Measurements from ENCODE around the gene MATN4.

DNA sequence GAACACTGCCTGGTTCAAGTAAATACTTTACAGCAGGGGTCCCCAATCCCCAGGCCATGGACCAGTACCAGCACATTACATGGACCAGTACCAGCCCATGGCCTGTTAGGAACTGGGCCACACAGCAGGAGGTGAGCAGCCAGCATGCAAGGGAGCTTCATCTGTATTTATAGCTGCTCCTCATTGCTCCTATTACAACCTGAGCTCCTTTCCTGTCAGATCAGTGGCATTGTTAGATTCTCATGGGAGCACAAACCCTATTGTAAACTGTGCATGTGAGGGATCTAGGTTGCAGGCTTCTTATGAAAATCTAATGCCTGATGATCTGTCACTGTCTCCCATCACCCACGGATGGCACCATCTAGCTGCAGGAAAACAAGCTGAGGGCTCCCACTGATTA, 13.4 kb downstream of the MATN4 start:
- TF ChIP-seq, protein P1, sequence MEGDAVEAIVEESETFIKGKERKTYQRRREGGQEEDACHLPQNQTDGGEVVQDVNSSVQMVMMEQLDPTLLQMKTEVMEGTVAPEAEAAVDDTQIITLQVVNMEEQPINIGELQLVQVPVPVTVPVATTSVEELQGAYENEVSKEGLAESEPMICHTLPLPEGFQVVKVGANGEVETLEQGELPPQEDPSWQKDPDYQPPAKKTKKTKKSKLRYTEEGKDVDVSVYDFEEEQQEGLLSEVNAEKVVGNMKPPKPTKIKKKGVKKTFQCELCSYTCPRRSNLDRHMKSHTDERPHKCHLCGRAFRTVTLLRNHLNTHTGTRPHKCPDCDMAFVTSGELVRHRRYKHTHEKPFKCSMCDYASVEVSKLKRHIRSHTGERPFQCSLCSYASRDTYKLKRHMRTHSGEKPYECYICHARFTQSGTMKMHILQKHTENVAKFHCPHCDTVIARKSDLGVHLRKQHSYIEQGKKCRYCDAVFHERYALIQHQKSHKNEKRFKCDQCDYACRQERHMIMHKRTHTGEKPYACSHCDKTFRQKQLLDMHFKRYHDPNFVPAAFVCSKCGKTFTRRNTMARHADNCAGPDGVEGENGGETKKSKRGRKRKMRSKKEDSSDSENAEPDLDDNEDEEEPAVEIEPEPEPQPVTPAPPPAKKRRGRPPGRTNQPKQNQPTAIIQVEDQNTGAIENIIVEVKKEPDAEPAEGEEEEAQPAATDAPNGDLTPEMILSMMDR (conservative IDR thresholded peaks at IDR 0.05), result no peak
- TF ChIP-seq EZH2 (IDR thresholded peaks at IDR 0.05; ENCODE audit: low read depth), result no peak
